Gastrocnemius medialis (tissue), 4 donors: ENCODE data around the gene TXK. TPM values are rescaled to one million over a fixed set of nuclear protein-coding genes. Genes with fewer than 3 reads are reported as not detected.

Experiments
- ATAC-seq, 2 donors: fragments of 150-250 bp; one replicate each; pipeline ENCODE4 v1.9.1; 2016
- DNase-seq, 2 donors: peaks; one replicate each; pipeline ENCODE4 v3.0.0-alpha.2; 2019
- H3K27ac ChIP-seq, 4 donors: fragments of 200-600 bp; sonication (generic); 1 replicate in 1 of 4; 2 replicates in 3 of 4; pipeline ENCODE4 v1.5.1; 2016 to 2018; ENCODE audit warnings: mild to moderate bottlenecking in 2 of 4, moderate library complexity in 1 of 4
- H3K27me3 ChIP-seq, 3 donors: fragments of 200-600 bp; sonication (generic) in 2 of 3; 1 replicate in 1 of 3; 2 replicates in 2 of 3; pipeline versions ENCODE4 v1.5.1 to v1.6.0; 2016 to 2019; ENCODE audit warnings: mild to moderate bottlenecking in 1 of 3, moderate library complexity in 1 of 3
- H3K36me3 ChIP-seq, 2 donors: fragments of 200-600 bp; sonication (generic) in 1 of 2; one replicate each; pipeline ENCODE4 v1.5.1; 2017 to 2018
- H3K4me1 ChIP-seq, 2 donors: fragments of 200-600 bp; sonication (generic) in 1 of 2; one replicate each; pipeline ENCODE4 v1.5.1; 2016 to 2017; ENCODE audit warnings: mild to moderate bottlenecking in 2 of 2
- H3K4me3 ChIP-seq, 4 donors: fragments of 200-600 bp; sonication (generic) in 3 of 4; 1 replicate in 1 of 4; 2 replicates in 3 of 4; pipeline ENCODE4 v1.5.1; 2016 to 2019; ENCODE audit warnings: mild to moderate bottlenecking in 2 of 4
- H3K9me3 ChIP-seq, 3 donors: fragments of 200-600 bp; sonication (generic) in 2 of 3; 1 replicate in 1 of 3; 2 replicates in 2 of 3; pipeline ENCODE4 v1.5.1; 2016 to 2019
- CTCF ChIP-seq, 5 experiments: fragments of 450-650 bp in 3 of 5; fragments of 200-600 bp in 2 of 5; sonication (generic) in 2 of 5; IDR thresholded peaks in 4 of 5; conservative IDR thresholded peaks in 1 of 5; 1 replicate in 4 of 5; 2 replicates in 1 of 5; pipeline ENCODE4 v1.5.1; 2016 to 2019; ENCODE audit warnings: antibody characterized with exemption in 5 of 5, mild to moderate bottlenecking in 3 of 5, moderate library complexity in 3 of 5
- POLR2A ChIP-seq, 2 donors: fragments of 450-650 bp; IDR thresholded peaks; one replicate each; pipeline ENCODE4 v1.6.1; 2017; ENCODE audit warnings: antibody characterized with exemption in 2 of 2, mild to moderate bottlenecking in 2 of 2, moderate library complexity in 2 of 2
- in situ Hi-C, 4 donors: fragments of 200-750 bp; cut with MboI; loops; one replicate each; pipeline versions ENCODE4 v1.15.0 to v1.8.0; 2017; ENCODE audit warnings: low sequenced_read_pairs in 4 of 4
- intact Hi-C: fragments of 100-400 bp; cut with DNase I; formaldehyde crosslinking; loops from one replicate; pipeline ENCODE4 v1.15.1; 2023; ENCODE audit warnings: low total_unique reads
- total RNA-seq, 4 donors: library from RNA; depleted of rRNA; stranded (reverse); fragments of >200 nt; gene quantifications; one replicate each; pipeline versions ENCODE4 v1.1.0 to v1.2.3, GENCODE V29; 2016

Gene TXK
- total RNA-seq, 4 donors from 2014 or later: 0.66 to 0.81 TPM; not detected in 2

- no peak for TF ChIP-seq POLR2A (IDR thresholded peaks at IDR 0.05)
- ATAC-seq (no peak), DNase-seq (no peak)
- H3K36me3 ChIP-seq: no peaks in the 10 kb centered on the region
- no peak overlapping the region for H3K27ac ChIP-seq
- H3K27me3 ChIP-seq: no peaks in the 10 kb centered on the region
- no peak overlapping the region for H3K4me3 ChIP-seq
- no peaks in the 10 kb centered on the region for H3K4me1 ChIP-seq
- intact Hi-C loops: no loop called here
- H3K9me3 ChIP-seq: no peaks in the 10 kb centered on the region
- in situ Hi-C loops: no loop called here
Measured at GRCh38 chr4:48067536-48067935, 66.5 kb downstream of the TXK start.

- no peak overlapping the region for H3K27ac ChIP-seq
- no peaks in the 10 kb centered on the region for H3K36me3 ChIP-seq
- H3K9me3 ChIP-seq: no peaks in the 10 kb centered on the region
- no peak for DNase-seq
- in situ Hi-C loops (no loop called here), intact Hi-C loops (no loop called here)
- no peak overlapping the region for H3K4me3 ChIP-seq
- H3K27me3 ChIP-seq: no peaks in the 10 kb centered on the region
- no peaks in the 10 kb centered on the region for H3K4me1 ChIP-seq
- ATAC-seq: no peak
- TF ChIP-seq POLR2A (IDR thresholded peaks at IDR 0.05) (no peak), CTCF (IDR thresholded peaks at IDR 0.05 in 4 of 5, conservative IDR thresholded peaks at IDR 0.05 in 1 of 5) (no peak)
Measured at GRCh38 chr4:48065587-48066052, 68.4 kb downstream of the TXK start.

- no peak overlapping the region for H3K27ac ChIP-seq
- H3K9me3 ChIP-seq: no peaks in the 10 kb centered on the region
- intact Hi-C loops (no loop called here), in situ Hi-C loops (no loop called here)
- H3K27me3 ChIP-seq: no peaks in the 10 kb centered on the region
- no peak overlapping the region for H3K4me3 ChIP-seq
- H3K36me3 ChIP-seq: no peaks in the 10 kb centered on the region
- TF ChIP-seq POLR2A (IDR thresholded peaks at IDR 0.05) (no peak), CTCF (IDR thresholded peaks at IDR 0.05 in 4 of 5, conservative IDR thresholded peaks at IDR 0.05 in 1 of 5) (no peak)
- no peak for DNase-seq
- H3K4me1 ChIP-seq: no peaks in the 10 kb centered on the region
- ATAC-seq: no peak
Measured at GRCh38 chr4:48064349-48064748, 69.7 kb downstream of the TXK start.

GRCh38 chr4:48058617-48059530 is 75.2 kb downstream of the TXK start:
- no peaks in the 10 kb centered on the region for H3K4me1 ChIP-seq
- TF ChIP-seq POLR2A (IDR thresholded peaks at IDR 0.05) (no peak), CTCF (IDR thresholded peaks at IDR 0.05 in 4 of 5, conservative IDR thresholded peaks at IDR 0.05 in 1 of 5) (no peak)
- no peaks in the 10 kb centered on the region for H3K36me3 ChIP-seq
- no peaks in the 10 kb centered on the region for H3K9me3 ChIP-seq
- DNase-seq: no peak
- H3K4me3 ChIP-seq: no peak overlapping the region
- no peaks in the 10 kb centered on the region for H3K27me3 ChIP-seq
- intact Hi-C loops (no loop called here), in situ Hi-C loops (no loop called here)
- no peak overlapping the region for H3K27ac ChIP-seq
- no peak for ATAC-seq

GRCh38 chr4:48051078-48051477 is 83.0 kb downstream of the TXK start:
- TF ChIP-seq CTCF (IDR thresholded peaks at IDR 0.05 in 4 of 5, conservative IDR thresholded peaks at IDR 0.05 in 1 of 5) (no peak), POLR2A (IDR thresholded peaks at IDR 0.05) (no peak)
- DNase-seq: no peak
- Histone ChIP-seq H3K36me3 (no peaks in the 10 kb centered on the region), H3K27ac (no peak overlapping the region), H3K4me1 (peaks cover 16 to 20% of the 10 kb centered on the region in 2 donors), H3K4me3 (no peak overlapping the region), H3K9me3 (no peaks in the 10 kb centered on the region), H3K27me3 (no peaks in the 10 kb centered on the region)
- in situ Hi-C loops: no loop called here
- intact Hi-C loops: no loop called here
- ATAC-seq: no peak
